Measurements from ENCODE around the gene FMO3. TPM values are rescaled to one million over a fixed set of nuclear protein-coding genes. Genes with fewer than 3 reads are reported as not detected.

The FMO3 gene
- polyA plus RNA-seq, 1 donor from 2014 or later, result not detected

DNA sequence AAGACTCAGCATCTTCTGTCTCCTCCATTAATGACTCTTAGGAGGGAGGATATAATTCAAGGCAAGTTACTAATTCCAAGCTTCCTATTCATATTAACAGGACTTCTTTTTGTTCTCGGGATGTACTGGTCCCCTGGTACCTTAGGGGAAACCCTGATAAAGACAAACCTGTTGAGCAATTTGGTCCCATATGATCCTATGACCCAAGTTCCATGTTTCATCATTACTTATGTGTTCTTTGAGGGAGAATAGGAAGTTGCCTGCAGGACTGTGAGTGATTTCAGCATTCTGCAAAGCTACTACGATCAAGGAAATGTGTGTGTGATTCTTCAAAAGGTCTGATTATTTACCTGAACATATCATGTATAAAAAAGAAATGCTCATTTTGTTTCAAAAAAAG is 5.8 kb upstream of the FMO3 start:
- H3K4me2 ChIP-seq (ENCODE audit: low read length), result no peak overlapping the region
- TF ChIP-seq TAF1 (IDR thresholded peaks at IDR 0.05; ENCODE audit: low read depth) (no peak), MXI1 (conservative IDR thresholded peaks at IDR 0.05; ENCODE audit: poor library complexity, severe bottlenecking) (no peak), RAD21 (conservative IDR thresholded peaks at IDR 0.05) (no peak), EZH2 (IDR thresholded peaks at IDR 0.05; ENCODE audit: borderline replicate concordance, insufficient read depth, low read length, poor library complexity, severe bottlenecking) (no peak), POLR2AphosphoS5 (IDR thresholded peaks at IDR 0.05) (no peak), EP300 (conservative IDR thresholded peaks at IDR 0.05; ENCODE audit: poor library complexity, severe bottlenecking) (no peak), REST (IDR thresholded peaks at IDR 0.05; ENCODE audit: borderline replicate concordance) (no peak), SMC3 (conservative IDR thresholded peaks at IDR 0.05; ENCODE audit: poor library complexity) (no peak)
- TF ChIP-seq, protein P1, sequence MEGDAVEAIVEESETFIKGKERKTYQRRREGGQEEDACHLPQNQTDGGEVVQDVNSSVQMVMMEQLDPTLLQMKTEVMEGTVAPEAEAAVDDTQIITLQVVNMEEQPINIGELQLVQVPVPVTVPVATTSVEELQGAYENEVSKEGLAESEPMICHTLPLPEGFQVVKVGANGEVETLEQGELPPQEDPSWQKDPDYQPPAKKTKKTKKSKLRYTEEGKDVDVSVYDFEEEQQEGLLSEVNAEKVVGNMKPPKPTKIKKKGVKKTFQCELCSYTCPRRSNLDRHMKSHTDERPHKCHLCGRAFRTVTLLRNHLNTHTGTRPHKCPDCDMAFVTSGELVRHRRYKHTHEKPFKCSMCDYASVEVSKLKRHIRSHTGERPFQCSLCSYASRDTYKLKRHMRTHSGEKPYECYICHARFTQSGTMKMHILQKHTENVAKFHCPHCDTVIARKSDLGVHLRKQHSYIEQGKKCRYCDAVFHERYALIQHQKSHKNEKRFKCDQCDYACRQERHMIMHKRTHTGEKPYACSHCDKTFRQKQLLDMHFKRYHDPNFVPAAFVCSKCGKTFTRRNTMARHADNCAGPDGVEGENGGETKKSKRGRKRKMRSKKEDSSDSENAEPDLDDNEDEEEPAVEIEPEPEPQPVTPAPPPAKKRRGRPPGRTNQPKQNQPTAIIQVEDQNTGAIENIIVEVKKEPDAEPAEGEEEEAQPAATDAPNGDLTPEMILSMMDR (IDR thresholded peaks at IDR 0.05; ENCODE audit: poor library complexity, severe bottlenecking), result no peak

GRCh38 chr1:171087896-171088295 is 2.8 kb upstream of the FMO3 start:
- H3K79me2 ChIP-seq (replicated peaks; ENCODE audit: insufficient read depth, low read length), result no peaks in the 10 kb centered on the region
- no peaks in the 10 kb centered on the region for H4K20me1 ChIP-seq (ENCODE audit: insufficient read depth)
- no peaks in the 10 kb centered on the region for H3F3A ChIP-seq (ENCODE audit: insufficient read depth, low read length, poor library complexity, severe bottlenecking)
- no peak overlapping the region for H2AFZ ChIP-seq (ENCODE audit: low read depth, low read length)
- H3K9me2 ChIP-seq (ENCODE audit: insufficient read depth, low read length), result no peaks in the 10 kb centered on the region
- H3K9ac ChIP-seq (ENCODE audit: low read length), result no peak overlapping the region
- no peaks in the 10 kb centered on the region for H3K36me3 ChIP-seq (ENCODE audit: insufficient read depth, low read length)
- no peaks in the 10 kb centered on the region for H3K27me3 ChIP-seq (ENCODE audit: insufficient read depth, low read depth, low read length)
- H3K27ac ChIP-seq (ENCODE audit: low read length), result no peak overlapping the region
- H3K4me2 ChIP-seq (ENCODE audit: low read length), result no peak overlapping the region
- H3K4me3 ChIP-seq (ENCODE audit: low read length), result no peak overlapping the region
- H3K9me3 ChIP-seq (ENCODE audit: low read length), result no peaks in the 10 kb centered on the region
- TF ChIP-seq SMC3 (conservative IDR thresholded peaks at IDR 0.05; ENCODE audit: poor library complexity) (no peak), POLR2AphosphoS5 (IDR thresholded peaks at IDR 0.05) (no peak), RAD21 (conservative IDR thresholded peaks at IDR 0.05) (no peak), MXI1 (conservative IDR thresholded peaks at IDR 0.05; ENCODE audit: poor library complexity, severe bottlenecking) (no peak), TAF1 (IDR thresholded peaks at IDR 0.05; ENCODE audit: low read depth) (no peak), EZH2 (IDR thresholded peaks at IDR 0.05; ENCODE audit: borderline replicate concordance, insufficient read depth, low read length, poor library complexity, severe bottlenecking) (no peak), EP300 (conservative IDR thresholded peaks at IDR 0.05; ENCODE audit: poor library complexity, severe bottlenecking) (no peak), REST (IDR thresholded peaks at IDR 0.05; ENCODE audit: borderline replicate concordance) (no peak)
- TF ChIP-seq, protein P1 (IDR thresholded peaks at IDR 0.05; ENCODE audit: poor library complexity, severe bottlenecking), result no peak

More for the DNA sequence above, 5.8 kb upstream of the FMO3 start:
- H3F3A ChIP-seq (ENCODE audit: insufficient read depth, low read length, poor library complexity, severe bottlenecking), result no peaks in the 10 kb centered on the region
- no peaks in the 10 kb centered on the region for H3K9me2 ChIP-seq (ENCODE audit: insufficient read depth, low read length)
- H4K20me1 ChIP-seq (ENCODE audit: insufficient read depth), result no peaks in the 10 kb centered on the region
- no peak overlapping the region for H3K4me3 ChIP-seq (ENCODE audit: low read length)
- H3K9me3 ChIP-seq (ENCODE audit: low read length), result no peaks in the 10 kb centered on the region
- H3K36me3 ChIP-seq (ENCODE audit: insufficient read depth, low read length), result no peaks in the 10 kb centered on the region
- H3K79me2 ChIP-seq (replicated peaks; ENCODE audit: insufficient read depth, low read length), result no peaks in the 10 kb centered on the region
- no peak overlapping the region for H3K27ac ChIP-seq (ENCODE audit: low read length)
- no peaks in the 10 kb centered on the region for H3K27me3 ChIP-seq (ENCODE audit: insufficient read depth, low read depth, low read length)
- H2AFZ ChIP-seq (ENCODE audit: low read depth, low read length), result no peak overlapping the region
- H3K9ac ChIP-seq (ENCODE audit: low read length), result no peak overlapping the region
